ENCODE measurements around the gene OCRL. TPM values are rescaled to one million over a fixed set of nuclear protein-coding genes. Genes with fewer than 3 reads are reported as not detected.

Gene OCRL
- total RNA-seq, 1 experiment from 2014 or later, result 19.4 TPM

- no TSS peak for BruUV-seq (replicated peaks)
- Histone ChIP-seq H3K4me2 (ENCODE audit: low read length) (no peak overlapping the region), H3K9me3 (ENCODE audit: low read length) (no peaks in the 10 kb centered on the region), H3K36me3 (ENCODE audit: low read depth, low read length) (peaks cover 16% of the 10 kb centered on the region; the same call in 1 of the 2 replicates), H3K4me3 (ENCODE audit: low read length) (no peak overlapping the region), H3K9me2 (replicated peaks; ENCODE audit: low read length) (no peaks in the 10 kb centered on the region), H4K20me1 (ENCODE audit: low read length) (no peaks in the 10 kb centered on the region), H2AFZ (ENCODE audit: low read length) (no peak overlapping the region), H3K27me3 (ENCODE audit: low read length) (no peaks in the 10 kb centered on the region), H3K9ac (ENCODE audit: low read length) (no peak overlapping the region), H3K27ac (ENCODE audit: low read length) (no peak overlapping the region), H3F3A (ENCODE audit: low read length, unreplicated experiment) (no peaks in the 10 kb centered on the region), H3K4me1 (ENCODE audit: insufficient read depth, low read length) (no peaks in the 10 kb centered on the region), H3K79me2 (ENCODE audit: low read length) (no peaks in the 10 kb centered on the region)
- DNase-seq (no peak), ATAC-seq (no peak)
- intact Hi-C loops (cut with micrococcal nuclease), result no loop called here
- TF ChIP-seq EZH2 (IDR thresholded peaks at IDR 0.05; ENCODE audit: low read length, unreplicated experiment) (no peak), EZH2phosphoT487 (IDR thresholded peaks at IDR 0.05; ENCODE audit: borderline replicate concordance, low read length) (no peak), CTCF (conservative IDR thresholded peaks at IDR 0.05; ENCODE audit: low read depth, low read length) (no peak)
- CTCF ChIA-PET, result no interaction called here
- POLR2A ChIA-PET (ENCODE audit: unreplicated experiment), result no interaction called here
These were observed 16.8 kb downstream of the OCRL start for GRCh38 chrX:129556806-129557315.

GRCh38 chrX:129557844-129558480 lies 17.9 kb downstream of the OCRL start:
- Histone ChIP-seq H3K79me2 (ENCODE audit: low read length) (no peaks in the 10 kb centered on the region), H3K4me1 (ENCODE audit: insufficient read depth, low read length) (no peaks in the 10 kb centered on the region), H3K9ac (ENCODE audit: low read length) (no peak overlapping the region), H2AFZ (ENCODE audit: low read length) (no peak overlapping the region), H3F3A (ENCODE audit: low read length, unreplicated experiment) (no peaks in the 10 kb centered on the region), H3K36me3 (ENCODE audit: low read depth, low read length) (peaks cover 25% of the 10 kb centered on the region; the same call in 1 of the 2 replicates), H3K4me3 (ENCODE audit: low read length) (no peak overlapping the region), H4K20me1 (ENCODE audit: low read length) (no peaks in the 10 kb centered on the region), H3K9me2 (replicated peaks; ENCODE audit: low read length) (no peaks in the 10 kb centered on the region), H3K9me3 (ENCODE audit: low read length) (no peaks in the 10 kb centered on the region), H3K27me3 (ENCODE audit: low read length) (no peaks in the 10 kb centered on the region), H3K27ac (ENCODE audit: low read length) (no peak overlapping the region), H3K4me2 (ENCODE audit: low read length) (no peak overlapping the region)
- no peak for DNase-seq
- CTCF ChIA-PET, result no interaction called here
- TF ChIP-seq CTCF (conservative IDR thresholded peaks at IDR 0.05; ENCODE audit: low read depth, low read length) (no peak), EZH2phosphoT487 (IDR thresholded peaks at IDR 0.05; ENCODE audit: borderline replicate concordance, low read length) (no peak), EZH2 (IDR thresholded peaks at IDR 0.05; ENCODE audit: low read length, unreplicated experiment) (no peak)
- BruUV-seq (replicated peaks), result no TSS peak
- POLR2A ChIA-PET (ENCODE audit: unreplicated experiment), result interaction anchor here (0.6 kb wide), 1 partner anchor 331 kb away, joined by 3 read pairs; no protein-coding TSS in a partner anchor
- intact Hi-C loops (cut with micrococcal nuclease), result no loop called here
- ATAC-seq, result no peak

- DNase-seq, result no peak
- intact Hi-C loops (cut with micrococcal nuclease), result no loop called here
- ATAC-seq, result no peak
- Histone ChIP-seq H3K27ac (ENCODE audit: low read length) (no peak overlapping the region), H3K9me2 (replicated peaks; ENCODE audit: low read length) (no peaks in the 10 kb centered on the region), H3K4me1 (ENCODE audit: insufficient read depth, low read length) (no peaks in the 10 kb centered on the region), H3F3A (ENCODE audit: low read length, unreplicated experiment) (no peaks in the 10 kb centered on the region), H3K79me2 (ENCODE audit: low read length) (no peaks in the 10 kb centered on the region), H3K4me2 (ENCODE audit: low read length) (no peak overlapping the region), H3K9ac (ENCODE audit: low read length) (no peak overlapping the region), H4K20me1 (ENCODE audit: low read length) (no peaks in the 10 kb centered on the region), H3K36me3 (ENCODE audit: low read depth, low read length) (peaks cover 25% of the 10 kb centered on the region; the same call in 1 of the 2 replicates), H2AFZ (ENCODE audit: low read length) (no peak overlapping the region), H3K9me3 (ENCODE audit: low read length) (no peaks in the 10 kb centered on the region), H3K27me3 (ENCODE audit: low read length) (no peaks in the 10 kb centered on the region), H3K4me3 (ENCODE audit: low read length) (no peak overlapping the region)
- ChIA-PET CTCF (no interaction called here), POLR2A (ENCODE audit: unreplicated experiment) (no interaction called here)
- no peak for TF ChIP-seq EZH2 (IDR thresholded peaks at IDR 0.05; ENCODE audit: low read length, unreplicated experiment)
- TF ChIP-seq CTCF (conservative IDR thresholded peaks at IDR 0.05; ENCODE audit: low read depth, low read length), result peak; percentile 18; the same call in 1 of the 2 replicates
- no TSS peak for BruUV-seq (replicated peaks)
These were observed 19.7 kb downstream of the OCRL start for GRCh38 chrX:129559783-129560182.
